KBM-7 (cell line): ENCODE measurements around the gene CDC14A.
A peak's percentile ranks its signal among the peaks of the same experiment; 100 is the strongest.

ENCODE experiments used
- DNase-seq: peaks from one replicate; pipeline ENCODE4 v3.0.0-alpha.2; 2015
- in situ Hi-C: fragments of 300-500 bp; cut with MboI; formaldehyde crosslinking; loops from 2 replicates; pipeline ENCODE4 v1.14.3; 2020; ENCODE audit warnings: low sequenced_read_pairs, low pct_unique_long_range_greater_than_20kb, mixed read lengths

Gene CDC14A

GRCh38 chr1:100431954-100432353, 79.6 kb downstream of the CDC14A start:
- in situ Hi-C loops: no loop called here
- no peak for DNase-seq

DNA sequence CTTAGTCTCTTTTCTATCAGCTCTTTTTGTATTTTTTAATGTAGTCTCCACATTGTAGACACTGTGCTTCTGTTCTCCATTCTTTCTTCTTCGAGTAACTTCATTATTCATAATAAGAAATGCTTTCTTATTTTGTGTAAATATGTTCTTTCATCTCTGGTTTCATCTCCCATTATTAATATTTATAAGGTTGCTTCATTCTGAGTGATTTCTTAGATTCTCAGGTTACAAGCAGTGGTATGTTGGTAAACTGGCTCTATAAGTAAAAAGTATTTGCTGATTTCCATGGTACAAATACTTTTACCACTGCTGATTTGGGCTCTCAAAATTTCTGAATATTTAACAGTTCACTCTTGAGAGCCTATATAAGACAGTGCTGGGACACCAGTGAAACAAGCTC, 81.3 kb downstream of the CDC14A start:
- in situ Hi-C loops: no loop called here
- no peak for DNase-seq

- DNase-seq: no peak
- in situ Hi-C loops: no loop called here
Measured at GRCh38 chr1:100434831-100435230, 82.5 kb downstream of the CDC14A start.

DNA sequence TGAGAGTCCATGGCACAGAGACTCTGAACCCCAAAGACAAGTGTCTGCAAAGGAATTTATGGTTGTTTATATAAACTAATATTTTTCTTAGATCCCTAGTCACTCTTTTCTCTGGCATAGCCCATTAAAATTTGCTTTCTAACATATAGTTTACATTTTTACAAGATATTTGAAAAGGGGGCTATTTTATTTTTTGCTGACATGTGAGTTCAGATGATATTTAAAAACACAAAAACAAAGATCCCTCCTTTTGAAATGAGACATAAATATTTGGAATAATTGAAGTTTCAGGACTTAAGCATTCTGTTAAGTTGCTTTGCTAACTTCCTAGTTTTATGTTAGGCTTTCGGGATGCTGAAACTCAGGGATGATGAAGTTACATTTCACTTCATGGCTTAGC, 86.1 kb downstream of the CDC14A start:
- DNase-seq: no peak
- in situ Hi-C loops: no loop called here

- no peak for DNase-seq
- in situ Hi-C loops: no loop called here
Measured at GRCh38 chr1:100438789-100439188, 86.5 kb downstream of the CDC14A start.

GRCh38 chr1:100440075-100440809, 87.9 kb downstream of the CDC14A start:
- peak; percentile 71 for DNase-seq
- in situ Hi-C loops: no loop called here

DNA sequence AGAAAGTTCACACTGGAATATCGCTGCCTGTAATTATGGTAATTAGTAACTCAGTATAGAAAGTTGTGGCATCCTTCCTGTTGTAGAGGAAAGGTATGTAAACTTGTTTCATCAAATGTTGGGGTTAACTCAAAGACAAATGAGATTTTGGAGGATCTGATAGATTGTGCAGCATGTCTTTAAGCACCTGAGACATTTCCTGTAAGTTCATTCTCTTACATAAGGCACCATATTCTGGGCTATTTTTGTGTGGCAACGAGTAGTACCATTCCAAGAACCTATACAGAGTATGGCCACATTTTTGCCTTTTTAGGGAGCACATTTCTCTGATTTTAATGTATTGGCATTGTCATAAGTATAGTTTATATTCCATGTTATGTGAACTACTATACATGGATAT, 88.8 kb downstream of the CDC14A start:
- in situ Hi-C loops: no loop called here
- no peak for DNase-seq

DNA sequence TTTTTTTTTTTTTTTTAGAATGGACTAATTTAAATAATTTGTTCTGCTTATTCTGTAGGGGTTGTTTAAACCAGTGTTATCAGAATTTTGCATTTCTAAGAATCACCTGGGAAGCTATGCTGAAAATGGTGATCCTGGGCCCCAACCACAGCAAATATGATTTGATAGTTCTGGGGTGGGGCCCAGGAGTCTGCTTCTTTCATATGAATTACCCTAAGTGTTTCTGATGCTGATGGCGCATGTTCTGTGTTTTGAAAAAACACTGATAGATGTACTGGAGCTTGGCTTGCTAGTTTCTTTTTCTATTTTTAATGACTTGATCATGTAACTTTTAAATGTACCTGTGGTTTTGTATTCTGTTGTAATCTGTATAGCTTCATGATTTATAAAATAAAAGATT, 89.3 kb downstream of the CDC14A start:
- in situ Hi-C loops: no loop called here
- no peak for DNase-seq

DNA sequence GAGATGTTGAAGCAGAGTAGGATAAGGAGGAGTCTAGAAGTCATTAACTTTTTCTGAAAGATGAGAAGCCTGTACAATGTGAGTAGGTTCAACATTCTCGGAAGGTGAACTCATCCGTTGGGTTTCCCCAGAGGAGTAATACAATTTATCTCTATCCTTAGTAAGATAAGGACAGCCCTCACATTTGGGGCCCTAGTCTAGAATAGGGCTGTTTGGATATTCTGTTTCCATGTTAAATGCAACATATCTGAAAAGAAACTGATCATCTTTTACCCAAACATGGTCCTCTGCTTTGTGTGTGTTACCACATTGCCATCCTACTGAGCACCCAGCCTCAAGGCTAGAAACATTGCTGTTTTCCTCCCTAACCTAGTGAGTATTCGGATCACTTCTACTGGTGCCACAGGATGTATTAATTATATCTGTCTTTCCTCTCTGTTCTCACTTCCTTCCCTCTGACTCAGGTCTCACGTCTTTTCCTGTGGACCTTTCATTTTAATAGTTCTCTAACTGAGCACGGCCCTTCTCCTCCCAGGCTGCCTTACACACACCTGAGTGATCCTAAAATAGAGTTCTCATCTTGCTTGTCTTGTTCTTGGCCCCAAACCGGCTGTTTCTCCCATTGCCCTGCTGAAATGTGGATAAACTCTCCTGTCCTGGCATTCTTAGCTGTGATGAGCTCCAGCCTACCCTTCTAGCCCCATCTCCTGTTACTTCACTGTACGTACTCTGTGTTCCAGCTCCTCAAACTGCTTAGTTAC, 91.7 kb downstream of the CDC14A start:
- in situ Hi-C loops: no loop called here
- peak; percentile 28 for DNase-seq

GRCh38 chr1:100445565-100445964, 93.3 kb downstream of the CDC14A start:
- DNase-seq: no peak
- in situ Hi-C loops: no loop called here

GRCh38 chr1:100448366-100448765, 96.1 kb downstream of the CDC14A start:
- in situ Hi-C loops: no loop called here
- DNase-seq: no peak

DNA sequence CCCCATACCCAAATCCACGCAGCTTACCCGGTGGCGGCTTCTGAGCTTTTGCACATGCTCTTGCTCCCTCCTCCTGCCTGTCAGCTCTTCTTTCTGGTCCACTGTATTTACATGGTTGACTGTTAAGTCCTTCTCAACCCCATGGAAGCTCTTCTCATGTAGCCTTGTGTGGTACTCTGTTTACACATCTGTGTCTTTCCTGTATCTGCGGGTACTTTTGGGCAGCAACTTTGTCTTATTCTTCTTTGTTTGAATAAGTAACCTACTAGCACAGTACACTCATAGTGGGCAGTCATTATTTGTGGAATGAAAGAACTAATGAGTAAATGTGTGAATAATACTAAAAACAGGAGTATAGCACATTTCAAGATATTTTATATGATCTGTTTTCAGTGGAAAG, 97.2 kb downstream of the CDC14A start:
- in situ Hi-C loops: no loop called here
- DNase-seq: no peak

DNA sequence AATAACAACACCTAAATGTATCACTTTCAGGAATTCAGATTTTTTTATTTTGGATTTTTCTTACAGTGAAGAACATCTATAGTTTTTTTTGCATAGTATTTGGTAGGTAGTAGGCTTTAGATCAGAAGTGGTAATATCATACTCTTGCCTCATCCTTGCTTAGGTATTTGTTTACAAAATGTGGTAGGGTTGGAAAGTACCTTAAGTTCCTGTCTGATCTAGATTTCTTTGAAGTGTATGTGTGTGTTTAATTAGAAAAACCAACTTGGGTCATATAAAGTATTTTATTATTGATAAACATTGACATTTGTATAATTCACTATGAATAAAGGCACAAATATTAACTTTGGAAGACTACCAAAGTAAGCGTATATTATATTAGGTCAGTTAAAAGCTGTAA, 100.3 kb downstream of the CDC14A start:
- no peak for DNase-seq
- in situ Hi-C loops: loop anchor here (25.0 kb wide), 2 partner anchors 410 to 640 kb away; no protein-coding TSS in a partner anchor

DNA sequence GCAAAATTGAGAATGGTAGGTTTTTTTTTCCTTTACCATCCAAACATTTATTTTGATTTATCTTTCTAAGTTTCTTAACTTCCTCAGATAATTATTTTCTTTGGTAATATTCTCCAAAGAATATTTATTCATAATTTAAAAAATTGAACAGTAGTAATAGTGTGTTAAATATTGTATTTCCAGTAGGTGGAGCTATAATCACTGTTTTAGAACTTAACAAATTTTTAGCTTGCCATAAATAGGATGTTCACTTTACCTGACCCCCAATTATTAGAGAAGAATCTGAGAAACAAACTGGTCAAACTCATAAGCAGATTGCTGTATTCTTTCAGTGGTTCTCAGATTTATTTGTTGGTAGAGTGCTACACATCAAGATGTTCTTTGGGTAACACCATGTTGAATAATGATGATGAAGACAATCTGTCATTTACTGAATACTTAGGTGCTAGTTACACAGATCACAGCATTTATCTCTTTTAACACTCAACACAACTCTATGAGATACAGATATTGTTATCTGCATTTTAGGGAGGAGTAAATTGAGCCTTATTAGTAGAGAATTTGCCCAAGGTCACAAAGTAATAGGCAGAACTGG, 103.3 kb downstream of the CDC14A start:
- in situ Hi-C loops: loop anchor here (25.0 kb wide), 2 partner anchors 407 to 643 kb away; no protein-coding TSS in a partner anchor
- DNase-seq: peak; percentile 42

DNA sequence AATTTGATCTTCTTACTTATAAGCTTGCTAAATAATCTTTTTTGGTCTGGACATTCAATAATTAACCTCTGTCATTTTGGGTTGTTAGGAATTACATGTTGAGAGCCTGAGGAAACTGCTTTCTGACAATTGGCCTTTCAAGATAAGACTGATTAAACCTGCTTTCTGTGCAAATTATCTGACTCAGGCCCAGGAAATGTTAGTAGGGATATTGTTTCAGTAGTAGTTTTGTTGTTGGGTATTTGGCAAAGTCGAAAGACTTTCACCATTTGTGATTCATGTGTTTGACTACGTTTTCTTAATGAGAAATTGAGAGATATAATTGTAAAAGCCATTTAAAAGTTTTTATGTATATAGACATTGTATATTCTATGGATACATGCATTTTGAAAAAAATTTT, 104.6 kb downstream of the CDC14A start:
- in situ Hi-C loops: loop anchor here (25.0 kb wide), 2 partner anchors 405 to 645 kb away; no protein-coding TSS in a partner anchor
- no peak for DNase-seq

DNA sequence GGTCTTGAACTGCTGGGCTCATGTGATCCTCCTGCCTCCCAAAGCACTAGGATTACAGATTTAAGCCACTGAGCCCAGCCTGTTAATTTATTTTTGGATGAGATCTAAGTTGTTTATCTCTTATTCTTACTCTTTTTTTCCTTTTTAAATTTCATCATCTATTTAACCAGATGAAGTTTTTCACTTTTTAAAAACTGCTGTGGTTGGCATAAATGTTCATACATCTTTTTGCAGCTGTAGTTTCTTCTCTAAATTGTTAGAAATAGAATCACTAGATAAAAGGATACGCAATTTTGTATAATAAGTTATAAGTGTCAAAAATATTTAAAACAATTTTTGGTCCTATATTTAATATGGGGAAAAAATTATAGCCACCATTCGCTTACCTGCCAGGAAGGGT, 105.4 kb downstream of the CDC14A start:
- in situ Hi-C loops: loop anchor here (25.0 kb wide), 2 partner anchors 405 to 645 kb away; no protein-coding TSS in a partner anchor
- DNase-seq: no peak

- peak; percentile 9 for DNase-seq
- in situ Hi-C loops: loop anchor here (25.0 kb wide), 2 partner anchors 403 to 647 kb away; no protein-coding TSS in a partner anchor
Measured at GRCh38 chr1:100458661-100459357, 106.5 kb downstream of the CDC14A start.

- DNase-seq: peak; percentile 80
- in situ Hi-C loops: loop anchor here (25.0 kb wide), 2 partner anchors 403 to 647 kb away; no protein-coding TSS in a partner anchor
Measured at GRCh38 chr1:100459358-100460114, 107.2 kb downstream of the CDC14A start.

DNA sequence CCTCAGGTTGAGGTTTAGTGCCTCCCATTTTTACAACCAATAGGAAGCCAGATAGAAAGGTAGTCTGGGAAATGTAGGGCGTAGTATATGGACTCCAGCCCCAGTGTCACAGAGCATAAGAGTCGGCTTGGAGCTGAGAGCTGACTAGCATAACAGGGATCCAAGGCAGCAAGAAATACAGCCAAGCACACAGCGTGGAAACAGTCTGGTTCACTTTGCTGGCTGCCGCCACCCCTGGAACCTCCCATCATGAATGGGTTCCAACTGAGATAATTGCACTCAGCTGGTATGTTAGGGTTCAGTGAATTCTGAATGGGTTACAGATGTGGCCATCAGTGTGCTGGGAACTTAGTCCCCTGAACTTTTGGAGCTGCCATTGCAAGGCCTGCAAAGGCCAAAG, 108.9 kb downstream of the CDC14A start:
- no peak for DNase-seq
- in situ Hi-C loops: loop anchor here (25.0 kb wide), 2 partner anchors 401 to 649 kb away; no protein-coding TSS in a partner anchor
